CD14-positive monocyte (primary cell): Measurements from ENCODE around the gene PBX4. TPM values are rescaled to one million over a fixed set of nuclear protein-coding genes. Genes with fewer than 3 reads are reported as not detected.

ENCODE experiments used
- DNase-seq, 3 donors: peaks; one replicate each; pipeline ENCODE4 v3.0.0-alpha.2; 2011 to 2022
- H2AFZ ChIP-seq: 2 replicates; pipeline ENCODE4 v1.6.0; 2012; ENCODE audit warnings: mild to moderate bottlenecking, low read depth, low read length, inconsistent platforms; ENCODE audit not compliant: insufficient read depth, poor library complexity, severe bottlenecking
- H3K27ac ChIP-seq, 2 donors: 1 replicate in 1 of 2; 2 replicates in 1 of 2; pipeline ENCODE4 v1.5.1; 2012 to 2013; ENCODE audit warnings: low read length in 2 of 2, control low read depth in 1 of 2, inconsistent platforms in 1 of 2, low read depth in 1 of 2, mild to moderate bottlenecking in 1 of 2
- H3K27me3 ChIP-seq, 2 donors: one replicate each; pipeline versions ENCODE4 v1.6.0 to v1.6.1; 2011 to 2013; ENCODE audit warnings: low read length in 2 of 2; ENCODE audit not compliant: control insufficient read depth in 2 of 2, insufficient read depth in 2 of 2
- H3K36me3 ChIP-seq, 2 donors: replicated peaks in 1 of 2; 1 replicate in 1 of 2; 2 replicates in 1 of 2; pipeline versions ENCODE4 v1.5.1 to v1.6.1; 2012 to 2013; ENCODE audit warnings: low read length in 2 of 2, control low read depth in 1 of 2, inconsistent platforms in 1 of 2, mild to moderate bottlenecking in 1 of 2; ENCODE audit not compliant: insufficient read depth in 2 of 2, control insufficient read depth in 1 of 2
- H3K4me1 ChIP-seq, 2 donors: 1 replicate in 1 of 2; 2 replicates in 1 of 2; pipeline versions ENCODE4 v1.5.1 to v1.6.1; 2012 to 2013; ENCODE audit warnings: low read length in 2 of 2, control low read depth in 1 of 2, inconsistent platforms in 1 of 2, mild to moderate bottlenecking in 1 of 2, moderate library complexity in 1 of 2; ENCODE audit not compliant: insufficient read depth in 2 of 2, control insufficient read depth in 1 of 2
- H3K4me2 ChIP-seq: replicated peaks from 2 replicates; pipeline ENCODE3; 2012; ENCODE audit warnings: low read length, moderate library complexity, mild to moderate bottlenecking; ENCODE audit not compliant: poor library complexity, severe bottlenecking; ENCODE audit errors: extremely low read depth
- H3K4me3 ChIP-seq, 3 experiments: fragments of 200-600 bp in 1 of 3; sonication (generic) in 1 of 3; replicated peaks in 1 of 3; 1 replicate in 2 of 3; 2 replicates in 1 of 3; pipeline ENCODE4 v1.5.1; 2011 to 2013; ENCODE audit warnings: low read length in 3 of 3, mild to moderate bottlenecking in 3 of 3, control low read depth in 2 of 3, low read depth in 2 of 3, inconsistent platforms in 1 of 3, moderate library complexity in 1 of 3
- H3K79me2 ChIP-seq: 2 replicates; pipeline ENCODE4 v1.6.0; 2012; ENCODE audit warnings: mild to moderate bottlenecking, control low read depth, inconsistent platforms, low read length, moderate library complexity; ENCODE audit not compliant: insufficient read depth
- H3K9ac ChIP-seq: 2 replicates; pipeline ENCODE4 v1.6.0; 2017; ENCODE audit warnings: low read length, mild to moderate bottlenecking; ENCODE audit not compliant: insufficient read depth, poor library complexity, severe bottlenecking
- H3K9me3 ChIP-seq, 2 donors: replicated peaks in 1 of 2; 1 replicate in 1 of 2; 2 replicates in 1 of 2; pipeline versions ENCODE4 v1.5.1 to v1.6.1; 2012 to 2013; ENCODE audit warnings: low read length in 2 of 2, control low read depth in 1 of 2; ENCODE audit not compliant: control insufficient read depth in 1 of 2, insufficient read depth in 1 of 2
- H4K20me1 ChIP-seq: 2 replicates; pipeline ENCODE4 v1.6.0; 2012; ENCODE audit warnings: mild to moderate bottlenecking, low read length, control low read depth, moderate library complexity; ENCODE audit not compliant: insufficient read depth
- H3K27ac Mint-ChIP-seq, 7 donors: one replicate each; pipeline ENCODE4 v1.8.0; 2020; ENCODE audit warnings: mild to moderate bottlenecking in 7 of 7, mixed read lengths in 7 of 7, moderate library complexity in 6 of 7, inconsistent platforms in 2 of 7
- H3K27me3 Mint-ChIP-seq, 3 donors: one replicate each; pipeline ENCODE4 v1.8.0; 2021 to 2022; ENCODE audit warnings: low read depth in 3 of 3, mild to moderate bottlenecking in 3 of 3, mixed read lengths in 3 of 3, moderate library complexity in 3 of 3, inconsistent platforms in 1 of 3
- H3K36me3 Mint-ChIP-seq, 2 donors: one replicate each; pipeline ENCODE4 v1.8.0; 2020; ENCODE audit warnings: mixed read lengths in 2 of 2, inconsistent platforms in 1 of 2, mild to moderate bottlenecking in 1 of 2
- H3K4me1 Mint-ChIP-seq: one replicate; pipeline ENCODE4 v1.8.0; 2020; ENCODE audit warnings: mild to moderate bottlenecking, mixed read lengths
- H3K4me3 Mint-ChIP-seq, 2 donors: one replicate each; pipeline ENCODE4 v1.8.0; 2020; ENCODE audit warnings: mild to moderate bottlenecking in 2 of 2, mixed read lengths in 2 of 2, moderate library complexity in 1 of 2
- H3K9me3 Mint-ChIP-seq, 7 donors: one replicate each; pipeline ENCODE4 v1.8.0; 2020 to 2022; ENCODE audit warnings: mixed read lengths in 7 of 7, mild to moderate bottlenecking in 6 of 7, moderate library complexity in 6 of 7, inconsistent platforms in 2 of 7
- CTCF ChIP-seq: fragments of 200-600 bp; IDR thresholded peaks from one replicate; pipeline ENCODE4 v1.8.0; 2022; ENCODE audit warnings: antibody characterized with exemption, mild to moderate bottlenecking
- WGBS: methylation state at CpG from one replicate; pipeline ENCODE4 v1.1.5; 2013; ENCODE audit warnings: missing lambda C conversion rate; ENCODE audit not compliant: insufficient coverage; 5-methylcytosine and 5-hydroxymethylcytosine counted together
- intact Hi-C, 2 donors: fragments of 100-400 bp; cut with micrococcal nuclease; formaldehyde crosslinking; loops; one replicate each; pipeline versions ENCODE4 v1.15.0 to v1.15.1; 2023
- polyA plus RNA-seq, 3 donors: library from polyadenylated mRNA; depleted of rRNA in 1 of 3; unstranded in 2 of 3; stranded (reverse) in 1 of 3; fragments of 300-500 nt in 2 of 3; fragments of >200 nt in 1 of 3; fragmentation: Illumina TruSeq in 2 of 3; gene quantifications; 1 replicate in 2 of 3; 2 replicates in 1 of 3; pipeline ENCODE4 v1.2.3, GENCODE V29; 2012 to 2021

The PBX4 gene
- polyA plus RNA-seq, 3 donors: 2.4 TPM; not detected in 2

DNA sequence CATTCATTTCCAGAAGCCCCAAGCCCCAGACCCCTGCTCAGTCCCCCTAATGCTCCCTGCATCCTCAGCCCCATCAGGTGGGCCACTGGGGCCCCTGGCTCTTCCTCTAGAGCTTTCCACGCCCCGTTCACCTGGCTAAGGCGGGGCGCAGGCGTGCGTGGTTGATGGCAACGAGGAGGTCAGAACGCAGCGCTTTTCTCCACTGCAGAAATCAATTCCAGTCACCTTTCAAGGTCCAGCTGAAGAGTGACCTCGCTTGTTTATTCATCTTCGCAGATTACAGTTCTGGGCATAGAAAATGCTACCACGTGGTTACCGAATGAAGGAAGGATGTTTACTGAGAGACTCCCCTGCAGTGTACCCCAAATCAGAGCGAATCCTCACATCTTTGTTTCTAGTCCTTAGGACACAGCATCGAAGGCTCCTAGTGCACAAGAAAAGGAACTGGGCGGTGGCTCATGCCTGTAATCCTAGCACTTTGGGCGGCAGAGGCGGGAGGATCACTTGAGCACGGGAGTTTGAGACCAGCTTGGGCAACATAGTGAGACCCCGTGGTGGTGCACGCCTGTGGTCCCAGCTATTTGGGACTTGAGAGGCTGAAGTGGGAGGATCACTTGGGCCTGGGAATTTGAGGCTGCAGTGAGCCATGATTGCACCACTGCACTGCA is 828 bp upstream of the PBX4 start:
- peak overlapping the region in 1 of 3 experiments; percentile 63 for H3K4me3 ChIP-seq
- no peak overlapping the region for H2AFZ ChIP-seq

GRCh38 chr19:19615086-19615485 is 3.4 kb downstream of the PBX4 start:
- Histone ChIP-seq H3K79me2 (no peaks in the 10 kb centered on the region), H2AFZ (no peak overlapping the region), H4K20me1 (no peaks in the 10 kb centered on the region), H3K4me2 (no peak overlapping the region), H3K27ac (no peak overlapping the region), H3K27me3 (peaks cover 0 to 2% of the 10 kb centered on the region in 2 donors), H3K4me3 (no peak overlapping the region), H3K9ac (no peak overlapping the region), H3K9me3 (no peaks in the 10 kb centered on the region), H3K36me3 (no peaks in the 10 kb centered on the region), H3K4me1 (peaks cover 17 to 22% of the 10 kb centered on the region in 2 donors)
- H3K36me3 Mint-ChIP-seq: no peaks in the 10 kb centered on the region
- H3K27ac Mint-ChIP-seq: peak overlapping the region in 1 of 7 donors; percentile 1
- TF ChIP-seq CTCF: no peak
- peaks cover 3 to 11% (median 9%) of the 10 kb centered on the region in 3 donors for H3K27me3 Mint-ChIP-seq
- intact Hi-C loops: loop anchor here in 1 of 2 donors (5.0 kb wide), 1 partner anchor 293 kb away; the partner anchor contains the start of genes MAU2 and SUGP1
- peaks cover 17% of the 10 kb centered on the region for H3K4me1 Mint-ChIP-seq
- no peak overlapping the region for H3K4me3 Mint-ChIP-seq
- peaks cover 0 to 5% (median 0%) of the 10 kb centered on the region in 7 donors for H3K9me3 Mint-ChIP-seq
- DNase-seq: no peak
- no CpG with 5 or more reads among the region's 3 CpGs for WGBS

More for the DNA sequence above, 828 bp upstream of the PBX4 start:
- H3K36me3 ChIP-seq: peaks cover 9 to 10% of the 10 kb centered on the region in 2 donors
- 64% methylated on average over 16 of the region's 21 CpGs for WGBS
- intact Hi-C loops: loop anchor here in 1 of 2 donors (2.0 to 5.0 kb wide), 2 partner anchors 29 to 297 kb away; partner anchors contain the start of genes MAU2 and SUGP1
- peak overlapping the region; percentile 77 for H3K4me2 ChIP-seq
- no peaks in the 10 kb centered on the region for H3K79me2 ChIP-seq
- H3K27ac ChIP-seq: peak overlapping the region in 1 of 2 donors; percentile 36
- peaks cover 17 to 22% of the 10 kb centered on the region in 2 donors for H3K4me1 ChIP-seq
- Mint-ChIP-seq H3K27me3 (peaks cover 4 to 11% (median 7%) of the 10 kb centered on the region in 3 donors), H3K27ac (peak overlapping the region; percentile 53 to 92 (median 76)), H3K36me3 (peaks cover 13 to 15% of the 10 kb centered on the region in 2 donors), H3K4me1 (peaks cover 17% of the 10 kb centered on the region), H3K9me3 (peaks cover 0 to 5% (median 0%) of the 10 kb centered on the region in 7 donors), H3K4me3 (peak overlapping the region; percentile 67 to 80)
- DNase-seq: no peak
- no peaks in the 10 kb centered on the region for H4K20me1 ChIP-seq
- peak overlapping the region; percentile 32 for H3K9ac ChIP-seq
- peaks cover 0 to 2% of the 10 kb centered on the region in 2 donors for H3K27me3 ChIP-seq
- H3K9me3 ChIP-seq: no peaks in the 10 kb centered on the region
- no peak for TF ChIP-seq CTCF
